ENCODE measurements around the gene C10orf53. TPM values are rescaled to one million over a fixed set of nuclear protein-coding genes. Genes with fewer than 3 reads are reported as not detected.
A peak's percentile ranks its signal among the peaks of the same experiment; 100 is the strongest.

C10orf53 gene, protein sequence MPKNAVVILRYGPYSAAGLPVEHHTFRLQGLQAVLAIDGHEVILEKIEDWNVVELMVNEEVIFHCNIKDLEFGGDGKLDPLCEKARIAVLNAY
- not detected for total RNA-seq

DNA sequence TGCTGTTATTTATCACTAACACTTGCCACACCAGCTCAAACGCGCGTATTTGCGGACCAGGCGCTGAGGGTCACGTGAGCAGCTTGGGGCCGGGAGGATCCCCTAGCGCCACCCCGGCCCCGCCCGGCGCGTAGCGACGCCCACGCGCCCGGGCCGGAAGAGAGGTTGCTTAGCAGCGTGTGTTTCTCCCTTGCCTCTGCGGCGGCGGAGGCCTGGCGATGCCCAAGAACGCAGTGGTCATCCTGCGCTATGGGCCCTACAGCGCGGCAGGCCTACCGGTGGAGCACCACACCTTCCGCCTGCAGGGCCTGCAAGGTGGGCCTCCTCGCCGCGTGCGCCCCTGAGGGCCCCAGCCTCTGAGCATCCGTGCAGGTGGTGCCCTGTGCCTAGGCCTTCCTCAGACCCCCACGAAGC lies at the start of gene C10orf53:
Gene C10orf53 (plus strand): TSS at position 172 of the 414 bp plus-strand sequence. CDS start 47 bp downstream, at position 219.
- intact Hi-C loops (cut with micrococcal nuclease) = no loop called here
- no peak within 1 kb of the TSS for H3K4me3 Mint-ChIP-seq
- H3K27me3 Mint-ChIP-seq (ENCODE audit: low read depth) = peaks cover 33% of the 10 kb centered on the region
- H3K27ac Mint-ChIP-seq = no peak within 1 kb of the TSS
- DNase-seq = peak; percentile 38
- CTCF ChIA-PET = no interaction called here
- H3K4me1 Mint-ChIP-seq (ENCODE audit: low read depth) = no peaks in the 10 kb centered on the region
- peaks cover 11% of the 10 kb centered on the region for H3K9me3 Mint-ChIP-seq
- H3K36me3 Mint-ChIP-seq (ENCODE audit: low read depth) = no peaks in the 10 kb centered on the region

DNA sequence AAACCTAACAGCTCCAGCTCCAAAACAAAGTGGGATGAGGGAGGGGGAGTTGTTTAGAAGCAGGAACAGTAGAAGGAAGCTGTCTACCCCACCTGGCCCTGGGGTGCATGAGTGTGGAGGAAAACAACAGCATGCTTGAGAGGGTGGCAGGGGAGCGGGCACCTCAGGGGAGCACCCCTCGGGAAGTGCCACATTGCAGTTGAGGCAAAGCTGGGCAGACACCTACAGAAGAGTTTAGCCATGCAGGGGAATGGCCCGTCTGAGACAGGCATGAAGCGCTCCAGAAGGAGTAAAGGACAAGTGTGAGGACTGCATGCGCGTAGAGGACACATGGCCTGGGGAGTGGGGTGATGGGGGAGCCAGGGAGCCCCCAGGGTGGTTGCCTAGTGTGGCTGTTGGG lies 47.5 kb upstream of the C10orf53 start:
- CTCF ChIA-PET = no interaction called here
- no peaks in the 10 kb centered on the region for H3K9me3 Mint-ChIP-seq
- H3K27ac Mint-ChIP-seq = no peak overlapping the region
- H3K36me3 Mint-ChIP-seq (ENCODE audit: low read depth) = no peaks in the 10 kb centered on the region
- DNase-seq = no peak
- H3K4me1 Mint-ChIP-seq (ENCODE audit: low read depth) = no peaks in the 10 kb centered on the region
- H3K4me3 Mint-ChIP-seq = no peak overlapping the region
- intact Hi-C loops (cut with micrococcal nuclease) = no loop called here
- H3K27me3 Mint-ChIP-seq (ENCODE audit: low read depth) = no peaks in the 10 kb centered on the region

DNA sequence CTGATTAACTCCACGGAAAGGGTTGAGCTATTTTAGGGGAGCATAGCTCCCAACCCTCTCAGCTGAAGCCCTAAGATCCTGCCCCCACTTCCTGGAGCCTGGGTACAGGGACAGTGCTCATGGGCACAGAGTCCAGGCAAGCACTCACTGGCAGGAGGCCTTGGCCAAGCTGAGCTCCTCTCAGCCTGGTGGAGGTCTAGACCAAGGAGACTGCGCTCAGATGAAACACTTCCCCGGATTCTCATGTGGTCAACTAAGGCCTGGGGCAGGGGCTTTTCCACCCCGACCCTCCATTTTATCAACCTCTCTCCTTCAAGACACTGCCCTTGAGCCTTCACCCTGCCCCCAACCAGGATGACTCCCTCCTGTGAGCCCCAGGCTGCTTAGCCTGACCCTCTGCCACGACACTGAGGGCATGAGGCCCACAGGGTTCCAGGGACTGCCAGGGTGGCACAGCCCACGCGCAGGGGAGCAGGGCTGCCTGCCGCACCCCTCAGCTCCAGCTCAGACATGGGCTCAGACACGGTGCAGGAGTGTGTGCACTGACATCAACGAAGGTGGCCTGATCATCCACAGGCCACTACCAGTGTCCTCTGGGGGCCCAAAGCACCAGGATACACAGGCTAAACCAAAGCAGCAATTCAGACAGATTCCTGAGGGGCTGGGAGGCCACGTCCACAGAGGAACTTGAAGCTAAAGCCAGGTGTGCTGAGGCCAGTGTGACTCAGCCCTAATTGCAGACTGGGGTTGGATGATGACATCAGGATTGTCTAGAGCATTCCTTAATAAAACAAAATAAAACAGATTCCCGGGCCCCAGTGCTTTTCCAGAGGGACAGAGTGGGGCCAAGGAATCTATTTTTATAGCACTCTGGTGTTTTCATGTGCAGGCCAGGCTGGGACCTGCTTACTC lies 46.8 kb upstream of the C10orf53 start:
- no peaks in the 10 kb centered on the region for H3K27me3 Mint-ChIP-seq (ENCODE audit: low read depth)
- H3K4me3 Mint-ChIP-seq = no peak overlapping the region
- no peaks in the 10 kb centered on the region for H3K4me1 Mint-ChIP-seq (ENCODE audit: low read depth)
- CTCF ChIA-PET = no interaction called here
- H3K9me3 Mint-ChIP-seq = no peaks in the 10 kb centered on the region
- no peaks in the 10 kb centered on the region for H3K36me3 Mint-ChIP-seq (ENCODE audit: low read depth)
- intact Hi-C loops (cut with micrococcal nuclease) = no loop called here
- H3K27ac Mint-ChIP-seq = no peak overlapping the region
- no peak for DNase-seq

DNA sequence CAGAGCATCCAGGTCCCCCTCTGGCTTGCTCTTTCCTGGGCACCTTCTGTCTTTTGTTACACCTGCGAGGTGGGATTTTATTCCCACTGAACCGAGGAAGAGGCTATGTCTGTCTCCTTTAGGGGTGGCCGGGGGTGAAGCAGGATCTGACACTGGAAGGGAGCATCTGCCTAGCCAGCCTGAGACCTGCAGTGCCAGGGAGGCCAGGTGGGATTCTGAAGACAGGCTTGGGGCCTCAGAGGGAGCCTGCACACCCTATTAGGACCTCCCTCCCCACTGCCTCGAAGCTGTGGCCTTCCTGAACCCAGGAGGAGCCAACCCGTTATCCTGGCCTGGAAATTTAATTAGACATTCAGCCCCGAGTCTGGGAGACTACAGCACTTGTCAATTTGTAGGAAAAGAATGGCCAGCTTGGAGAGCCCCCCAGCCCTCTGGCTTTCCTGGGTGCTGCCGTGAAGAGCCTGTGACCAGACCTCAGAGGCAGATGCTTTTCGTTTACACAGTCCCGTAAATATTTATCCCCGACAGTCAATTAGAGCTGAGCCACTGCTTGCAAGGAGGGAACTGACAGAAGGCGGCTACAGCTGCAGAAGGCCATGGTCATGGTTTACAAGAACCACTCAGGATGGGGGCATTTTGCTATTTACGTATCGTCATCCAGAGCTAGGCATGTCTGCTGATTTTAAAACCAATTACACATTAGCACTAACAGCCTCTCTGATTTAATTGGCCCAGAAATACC lies 46.0 kb upstream of the C10orf53 start:
- H3K9me3 Mint-ChIP-seq = no peaks in the 10 kb centered on the region
- CTCF ChIA-PET = no interaction called here
- no peak for DNase-seq
- H3K27me3 Mint-ChIP-seq (ENCODE audit: low read depth) = no peaks in the 10 kb centered on the region
- H3K27ac Mint-ChIP-seq = no peak overlapping the region
- intact Hi-C loops (cut with micrococcal nuclease) = no loop called here
- no peaks in the 10 kb centered on the region for H3K36me3 Mint-ChIP-seq (ENCODE audit: low read depth)
- H3K4me3 Mint-ChIP-seq = no peak overlapping the region
- H3K4me1 Mint-ChIP-seq (ENCODE audit: low read depth) = no peaks in the 10 kb centered on the region

DNA sequence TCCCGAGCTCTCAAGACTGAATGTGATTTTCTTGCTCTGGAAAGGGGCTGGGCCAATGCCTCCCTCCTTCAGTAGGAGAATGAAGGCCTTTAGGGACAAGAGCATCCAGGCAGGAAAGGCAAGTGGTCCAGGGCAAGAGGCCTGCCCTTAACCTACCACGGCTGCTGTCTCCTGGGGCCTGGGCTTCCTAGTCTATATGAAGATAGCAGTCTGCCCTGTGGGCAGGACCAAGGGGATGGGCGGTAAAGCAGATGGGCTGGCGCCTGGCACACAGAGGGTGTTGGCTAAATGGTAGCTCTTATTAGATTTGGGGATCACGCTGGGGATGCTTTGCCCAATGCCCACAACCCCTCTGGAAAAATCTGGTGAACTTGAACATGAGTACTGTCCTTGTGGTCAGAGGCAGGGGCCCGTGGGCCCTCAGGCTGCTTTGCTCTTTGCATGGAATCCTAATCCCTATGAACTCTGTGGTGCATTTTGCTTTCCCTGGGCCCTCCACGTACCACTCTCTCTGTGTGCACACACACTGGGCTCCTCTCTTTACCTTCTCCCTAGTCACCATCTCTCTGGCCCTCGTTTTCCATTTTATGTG lies 45.3 kb upstream of the C10orf53 start:
- intact Hi-C loops (cut with micrococcal nuclease) = no loop called here
- Mint-ChIP-seq H3K36me3 (ENCODE audit: low read depth) (no peaks in the 10 kb centered on the region), H3K4me1 (ENCODE audit: low read depth) (no peaks in the 10 kb centered on the region), H3K9me3 (no peaks in the 10 kb centered on the region), H3K27ac (no peak overlapping the region), H3K27me3 (ENCODE audit: low read depth) (no peaks in the 10 kb centered on the region), H3K4me3 (no peak overlapping the region)
- CTCF ChIA-PET = interaction anchor here (1.0 kb wide), 1 partner anchor 66 kb away, joined by 3 read pairs; no protein-coding TSS in a partner anchor
- DNase-seq = no peak

DNA sequence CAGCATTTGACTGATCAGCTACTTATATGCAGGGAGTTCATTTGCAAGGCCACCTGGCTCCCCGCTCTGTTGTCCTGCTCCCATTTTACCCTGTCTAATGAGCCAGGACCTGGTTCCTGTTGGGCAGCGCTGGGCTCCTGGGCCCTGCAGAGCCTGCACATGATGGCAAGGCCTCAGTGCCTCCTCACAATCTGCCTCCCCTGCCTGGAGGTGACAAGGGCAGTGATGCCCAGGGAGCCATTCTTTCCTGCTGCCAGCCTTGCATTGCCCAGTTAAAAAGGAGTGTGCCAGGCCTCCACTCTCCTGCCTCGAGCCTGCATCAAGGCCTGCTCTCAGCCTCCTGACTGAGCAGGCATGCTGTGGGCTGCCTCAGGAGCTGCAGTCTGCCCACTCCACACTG lies 37.1 kb upstream of the C10orf53 start:
- no peak for DNase-seq
- intact Hi-C loops (cut with micrococcal nuclease) = no loop called here
- no peaks in the 10 kb centered on the region for H3K4me1 Mint-ChIP-seq (ENCODE audit: low read depth)
- H3K9me3 Mint-ChIP-seq = no peaks in the 10 kb centered on the region
- H3K4me3 Mint-ChIP-seq = no peak overlapping the region
- no peak overlapping the region for H3K27ac Mint-ChIP-seq
- H3K36me3 Mint-ChIP-seq (ENCODE audit: low read depth) = no peaks in the 10 kb centered on the region
- CTCF ChIA-PET = no interaction called here
- H3K27me3 Mint-ChIP-seq (ENCODE audit: low read depth) = peaks cover 13% of the 10 kb centered on the region

DNA sequence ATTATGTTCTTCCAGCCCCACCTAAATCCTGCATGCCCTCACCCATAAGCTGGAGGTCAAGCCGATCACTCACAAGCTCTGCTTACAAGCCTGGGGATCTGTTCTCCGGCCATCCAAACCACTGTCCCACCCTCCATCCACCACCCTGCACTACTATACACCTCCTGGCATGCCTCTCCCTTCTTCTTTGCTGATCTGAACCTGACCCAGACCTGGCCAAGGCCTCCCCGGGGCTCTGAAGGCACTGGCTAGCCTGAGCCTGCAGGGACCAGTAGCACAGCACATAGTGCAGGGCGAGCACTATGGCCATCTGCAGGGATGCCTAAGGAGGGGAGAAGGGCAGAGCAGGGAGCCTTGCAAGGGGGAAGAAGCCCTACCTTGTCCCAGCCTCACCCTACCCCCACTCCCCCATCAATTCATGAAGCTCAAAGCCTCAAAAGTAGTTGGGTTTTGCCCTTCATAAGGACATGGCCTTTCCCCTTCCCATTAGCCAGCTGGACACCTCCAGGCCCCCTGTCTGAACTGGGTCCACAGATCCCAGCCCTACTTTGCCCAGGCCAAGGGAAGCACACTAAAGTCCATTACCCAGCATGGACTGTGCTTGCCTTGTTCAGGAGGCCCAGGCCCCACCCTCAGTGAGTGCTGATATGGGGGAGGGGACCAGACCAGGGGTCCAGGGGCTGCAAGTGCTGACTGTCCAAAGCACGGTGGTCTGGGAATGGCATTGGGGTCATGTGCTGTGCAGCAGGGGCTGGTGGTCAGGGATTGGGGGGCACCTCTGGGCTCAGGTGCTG lies 36.0 kb upstream of the C10orf53 start:
- no peak overlapping the region for H3K4me3 Mint-ChIP-seq
- peaks cover 15% of the 10 kb centered on the region for H3K27me3 Mint-ChIP-seq (ENCODE audit: low read depth)
- DNase-seq = no peak
- no peaks in the 10 kb centered on the region for H3K36me3 Mint-ChIP-seq (ENCODE audit: low read depth)
- intact Hi-C loops (cut with micrococcal nuclease) = no loop called here
- CTCF ChIA-PET = no interaction called here
- H3K4me1 Mint-ChIP-seq (ENCODE audit: low read depth) = no peaks in the 10 kb centered on the region
- H3K27ac Mint-ChIP-seq = no peak overlapping the region
- H3K9me3 Mint-ChIP-seq = no peaks in the 10 kb centered on the region

DNA sequence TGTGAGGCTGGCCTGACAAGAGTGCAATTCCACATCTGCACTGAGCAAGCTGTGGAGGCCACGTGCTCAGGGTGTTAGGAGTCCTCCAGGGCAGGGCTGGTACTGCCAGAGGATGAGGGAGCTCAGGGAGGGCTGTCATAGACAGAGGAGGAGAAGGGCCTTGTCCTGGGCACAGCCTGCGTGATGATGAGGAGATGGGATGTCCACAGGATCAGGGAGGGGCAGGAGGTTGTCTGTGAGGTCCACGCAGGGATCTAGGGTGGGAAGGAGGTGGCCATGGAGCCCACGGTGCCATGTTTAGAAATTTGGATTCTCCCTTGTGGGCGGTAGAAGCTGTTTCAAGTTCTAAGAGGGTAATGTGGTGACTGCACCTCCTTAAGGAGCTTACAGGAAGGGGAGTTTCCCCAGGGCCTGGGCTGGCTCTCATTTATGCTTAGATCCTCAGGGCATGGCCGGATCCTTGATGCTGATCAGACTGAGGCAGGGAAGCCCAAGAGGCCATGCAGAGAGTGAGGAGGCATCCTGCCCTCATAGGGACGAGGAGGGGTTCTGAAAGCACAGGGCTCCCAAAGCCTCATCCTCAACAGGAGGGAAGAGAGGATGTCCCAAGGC lies 35.3 kb upstream of the C10orf53 start:
- Mint-ChIP-seq H3K27ac (no peak overlapping the region), H3K9me3 (no peaks in the 10 kb centered on the region), H3K27me3 (ENCODE audit: low read depth) (peaks cover 15% of the 10 kb centered on the region), H3K4me3 (no peak overlapping the region), H3K36me3 (ENCODE audit: low read depth) (no peaks in the 10 kb centered on the region), H3K4me1 (ENCODE audit: low read depth) (no peaks in the 10 kb centered on the region)
- DNase-seq = no peak
- CTCF ChIA-PET = no interaction called here
- intact Hi-C loops (cut with micrococcal nuclease) = no loop called here

DNA sequence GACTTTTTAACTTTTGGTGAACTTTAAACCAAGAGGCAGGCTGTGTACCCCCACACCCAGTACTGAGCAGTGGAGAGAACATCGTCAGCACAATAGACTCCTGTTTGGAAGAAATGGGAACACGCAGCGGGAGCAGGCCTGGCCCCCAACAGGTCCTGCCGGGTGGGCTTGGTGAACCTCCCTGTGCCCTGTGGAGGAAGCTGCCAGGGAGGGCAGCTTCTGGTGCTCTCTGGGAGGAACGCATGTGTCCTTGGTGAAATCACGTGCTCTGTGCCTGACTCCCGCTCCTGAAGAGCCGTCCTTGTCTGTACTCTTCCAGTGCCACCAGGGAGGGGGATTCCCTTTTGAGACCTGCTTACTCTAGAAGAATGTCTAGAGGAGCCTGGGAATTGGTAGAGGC lies 34.0 kb upstream of the C10orf53 start:
- DNase-seq = no peak
- intact Hi-C loops (cut with micrococcal nuclease) = no loop called here
- CTCF ChIA-PET = no interaction called here
- Mint-ChIP-seq H3K4me1 (ENCODE audit: low read depth) (no peaks in the 10 kb centered on the region), H3K27ac (no peak overlapping the region), H3K27me3 (ENCODE audit: low read depth) (peaks cover 11% of the 10 kb centered on the region), H3K9me3 (no peaks in the 10 kb centered on the region), H3K36me3 (ENCODE audit: low read depth) (no peaks in the 10 kb centered on the region), H3K4me3 (no peak overlapping the region)

DNA sequence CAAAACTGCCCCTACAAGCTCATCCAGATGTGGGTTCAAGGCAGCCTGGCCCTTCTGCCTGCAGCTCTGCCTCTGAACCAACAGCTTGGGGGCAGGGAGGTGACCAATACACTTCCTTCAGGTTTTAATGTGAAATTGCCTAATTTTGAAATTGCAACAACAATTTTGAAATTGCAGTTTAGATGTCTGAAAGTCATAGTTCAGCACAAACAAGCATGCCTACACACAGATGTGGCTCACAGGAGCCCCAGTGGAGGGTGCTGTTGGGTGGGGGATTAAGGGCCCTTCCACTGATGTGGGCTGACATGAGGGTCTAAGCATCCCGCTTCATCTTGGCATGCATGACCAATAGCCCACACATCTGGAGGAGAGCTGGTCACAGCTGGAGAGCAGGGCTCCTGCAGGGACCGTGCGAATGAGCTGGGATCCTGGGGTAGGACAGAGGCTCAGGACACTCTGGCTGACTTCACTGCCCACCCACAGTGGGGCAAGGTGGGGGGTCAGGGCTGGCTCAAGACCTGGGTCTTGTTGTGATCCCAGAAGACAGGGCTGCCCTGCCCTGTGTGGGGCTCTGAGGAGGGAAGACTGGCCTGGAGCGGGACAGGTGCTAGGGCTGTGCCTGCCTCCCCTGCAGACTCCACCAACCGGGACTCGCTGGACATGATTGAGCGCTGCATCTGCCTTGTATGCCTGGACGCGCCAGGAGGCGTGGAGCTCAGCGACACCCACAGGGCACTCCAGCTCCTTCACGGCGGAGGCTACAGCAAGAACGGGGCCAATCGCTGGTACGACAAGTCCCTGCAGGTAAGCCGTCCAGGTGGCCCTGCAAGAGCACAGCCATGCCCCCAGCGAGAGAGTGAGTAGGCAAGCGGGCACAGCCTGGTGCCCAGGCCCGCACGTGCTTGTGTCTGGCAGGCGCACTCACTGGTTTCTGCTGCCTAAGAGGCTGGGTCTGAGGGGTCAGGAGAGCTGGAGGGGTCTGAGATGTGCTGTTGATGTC lies 33.3 kb upstream of the C10orf53 start:
- Mint-ChIP-seq H3K4me3 (no peak overlapping the region), H3K27me3 (ENCODE audit: low read depth) (peaks cover 13% of the 10 kb centered on the region), H3K9me3 (no peaks in the 10 kb centered on the region), H3K4me1 (ENCODE audit: low read depth) (no peaks in the 10 kb centered on the region), H3K27ac (no peak overlapping the region), H3K36me3 (ENCODE audit: low read depth) (no peaks in the 10 kb centered on the region)
- CTCF ChIA-PET = no interaction called here
- no peak for DNase-seq
- intact Hi-C loops (cut with micrococcal nuclease) = no loop called here

DNA sequence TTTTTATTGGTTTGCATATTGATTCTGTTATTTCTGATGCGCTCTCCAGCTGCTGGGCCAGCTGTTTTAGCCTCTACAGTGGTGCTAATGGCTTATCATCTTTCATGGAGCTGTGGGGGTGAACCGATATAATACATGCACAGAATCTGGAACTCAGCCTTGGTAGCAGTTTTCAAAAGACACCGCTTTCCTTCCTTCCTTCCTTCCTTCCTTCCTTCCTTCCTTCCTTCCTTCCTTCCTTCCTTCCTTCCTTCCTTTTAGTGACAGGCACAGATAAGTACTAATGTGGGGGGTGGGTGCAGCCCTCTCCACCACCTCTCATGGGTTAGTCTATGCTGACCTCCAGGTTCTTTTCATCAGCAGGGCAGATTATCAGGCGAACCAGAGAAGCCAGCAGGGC lies 31.9 kb upstream of the C10orf53 start:
- Mint-ChIP-seq H3K9me3 (no peaks in the 10 kb centered on the region), H3K27me3 (ENCODE audit: low read depth) (peaks cover 16% of the 10 kb centered on the region), H3K4me1 (ENCODE audit: low read depth) (no peaks in the 10 kb centered on the region), H3K4me3 (no peak overlapping the region), H3K27ac (no peak overlapping the region), H3K36me3 (ENCODE audit: low read depth) (no peaks in the 10 kb centered on the region)
- DNase-seq = no peak
- intact Hi-C loops (cut with micrococcal nuclease) = no loop called here
- CTCF ChIA-PET = no interaction called here
